NCI-H2227 treated with DMSO at 0.1 percent for 48 hours (cell line): Measurements from ENCODE around the gene FKBP9.
"Not testable (repeated sequence)": the region's sequence is repeated elsewhere in the genome, so short reads cannot be mapped to it uniquely, and the experiment has no call there.

Experiments used
- DNase-seq: peaks from one replicate; lab custom pipeline; 2025; lab: John Stamatoyannopoulos, UW

FKBP9 gene

GRCh38 chr7:32957326-32958045 lies at the start of gene FKBP9:
Gene FKBP9 (plus strand): TSS chr7:32957440. CDS start chr7:32957574, 134 bp downstream.
- peak; percentile 60 for DNase-seq

- DNase-seq, result no peak
Observed at GRCh38 chr7:32910195-32910594, 47.0 kb upstream of the FKBP9 start.

- DNase-seq, result no peak
Observed at GRCh38 chr7:32914184-32914583, 43.1 kb upstream of the FKBP9 start.

GRCh38 chr7:32915041-32915536 lies 42.2 kb upstream of the FKBP9 start:
- no peak for DNase-seq

GRCh38 chr7:32916006-32916405 lies 41.2 kb upstream of the FKBP9 start:
- no peak for DNase-seq

GRCh38 chr7:32916994-32917393 lies 40.2 kb upstream of the FKBP9 start:
- not testable (repeated sequence) for DNase-seq

GRCh38 chr7:32921896-32922295 lies 35.3 kb upstream of the FKBP9 start:
- no peak for DNase-seq

GRCh38 chr7:32928785-32929298 lies 28.4 kb upstream of the FKBP9 start:
- DNase-seq, result no peak

GRCh38 chr7:32929430-32930143 lies 27.7 kb upstream of the FKBP9 start:
- no peak for DNase-seq

- no peak for DNase-seq
Observed at GRCh38 chr7:32930378-32930777, 26.9 kb upstream of the FKBP9 start.

GRCh38 chr7:32935558-32935957 lies 21.7 kb upstream of the FKBP9 start:
- no peak for DNase-seq

GRCh38 chr7:32936689-32937088 lies 20.6 kb upstream of the FKBP9 start:
- DNase-seq, result no peak

- peak; percentile 16 for DNase-seq
Observed at GRCh38 chr7:32937344-32938174, 19.7 kb upstream of the FKBP9 start.

- no peak for DNase-seq
Observed at GRCh38 chr7:32941181-32941580, 16.1 kb upstream of the FKBP9 start.

- DNase-seq, result no peak
Observed at GRCh38 chr7:32941681-32942414, 15.4 kb upstream of the FKBP9 start.

GRCh38 chr7:32942415-32943251 lies 14.6 kb upstream of the FKBP9 start:
- DNase-seq, result peak; percentile 49

- no peak for DNase-seq
Observed at GRCh38 chr7:32943252-32944030, 13.8 kb upstream of the FKBP9 start.

- DNase-seq, result no peak
Observed at GRCh38 chr7:32947420-32947983, 9.7 kb upstream of the FKBP9 start.

- no peak for DNase-seq
Observed at GRCh38 chr7:32948202-32948601, 9.0 kb upstream of the FKBP9 start.
